ENCODE data around the gene TACR1.

GRCh38 chr2:75102011-75102410 lies 97.3 kb downstream of the TACR1 start:
- no peak for TF ChIP-seq GATA2 (CRISPR knock-in tag; IDR thresholded peaks at IDR 0.05)
- TF ChIP-seq CTCF (IDR thresholded peaks at IDR 0.05): no peak
- TF ChIP-seq POLR2AphosphoS5 (IDR thresholded peaks at IDR 0.05; ENCODE audit: low read depth, low read length): no peak
- no peak for TF ChIP-seq REST (IDR thresholded peaks at IDR 0.05; ENCODE audit: low read depth, low read length)
- TF ChIP-seq RFX5 (IDR thresholded peaks at IDR 0.05; ENCODE audit: low read length): no peak
- TF ChIP-seq MXI1 (IDR thresholded peaks at IDR 0.05; ENCODE audit: low read depth, low read length): no peak
- no peak for TF ChIP-seq GABPA (IDR thresholded peaks at IDR 0.05; ENCODE audit: low read depth)
